B cell (primary cell): ENCODE results near the gene RGL1.

Experiments used
- CTCF ChIP-seq: fragments of 200-600 bp; IDR thresholded peaks from one replicate; pipeline ENCODE4 v1.8.0; 2022; ENCODE audit warnings: antibody characterized with exemption, mild to moderate bottlenecking
- EZH2 ChIP-seq: IDR thresholded peaks from 2 replicates; pipeline ENCODE4 v1.6.1; 2012; ENCODE audit warnings: borderline replicate concordance, low read depth, mild to moderate bottlenecking, moderate library complexity, low read length; ENCODE audit not compliant: insufficient read depth, poor library complexity, severe bottlenecking

- no peak for TF ChIP-seq CTCF
- no peak for TF ChIP-seq EZH2
Observed at GRCh38 chr1:183941001-183941400, 136.1 kb downstream of the RGL1 start.
